GM20000 (cell line): ENCODE results near the gene GOLGA6L10.
"Not testable (repeated sequence)": the region's sequence is repeated elsewhere in the genome, so short reads cannot be mapped to it uniquely, and the experiment has no call there.

ENCODE experiments used
- DNase-seq: peaks from one replicate; pipeline ENCODE4 v3.0.0; 2012; ENCODE audit warnings: low spot score
- TF ChIP-seq, protein P1 (sequence below): IDR thresholded peaks from 2 replicates; pipeline ENCODE4 v1.5.1; 2012; ENCODE audit warnings: mild to moderate bottlenecking, control low read depth; ENCODE audit errors: extremely low read depth, missing control alignments

GOLGA6L10 gene, protein sequence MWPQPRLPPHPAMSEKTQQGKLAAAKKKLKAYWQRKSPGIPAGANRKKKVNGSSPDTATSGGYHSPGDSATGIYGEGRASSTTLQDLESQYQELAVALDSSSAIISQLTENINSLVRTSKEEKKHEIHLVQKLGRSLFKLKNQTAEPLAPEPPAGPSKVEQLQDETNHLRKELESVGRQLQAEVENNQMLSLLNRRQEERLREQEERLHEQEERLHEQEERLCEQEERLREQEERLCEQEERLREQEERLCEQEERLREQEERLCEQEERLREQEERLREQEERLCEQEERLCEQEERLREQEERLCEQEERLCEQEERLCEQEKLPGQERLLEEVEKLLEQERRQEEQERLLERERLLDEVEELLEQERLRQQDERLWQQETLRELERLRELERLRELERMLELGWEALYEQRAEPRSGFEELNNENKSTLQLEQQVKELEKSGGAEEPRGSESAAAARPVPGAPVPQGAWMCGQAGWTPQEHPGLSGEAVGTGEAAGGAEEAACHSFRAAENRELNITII

DNA sequence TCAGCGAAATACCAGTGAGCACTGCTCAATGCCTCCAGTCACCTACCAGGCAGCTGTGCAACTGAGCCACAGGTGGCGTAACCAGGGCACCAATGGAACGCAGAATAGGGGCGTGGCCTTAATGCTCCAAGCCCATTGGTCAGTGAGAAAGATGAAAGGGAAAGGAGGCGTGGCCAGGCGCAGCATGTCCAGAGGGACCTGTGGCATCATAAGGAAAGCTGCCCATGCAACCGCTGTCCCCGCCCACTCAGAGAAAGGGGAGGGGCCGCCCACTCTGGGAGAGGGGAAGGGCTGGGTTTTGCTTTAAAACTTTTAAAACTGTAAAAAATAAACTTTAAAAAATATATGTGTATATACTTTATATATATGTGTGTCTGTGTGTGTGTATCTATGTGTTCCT, at the start of gene GOLGA6L10:
TSS of gene GOLGA6L10 (minus strand) at position 101 of the 400 bp plus-strand sequence. CDS start at position 1, 100 bp downstream.
- not testable (repeated sequence) for DNase-seq

DNA sequence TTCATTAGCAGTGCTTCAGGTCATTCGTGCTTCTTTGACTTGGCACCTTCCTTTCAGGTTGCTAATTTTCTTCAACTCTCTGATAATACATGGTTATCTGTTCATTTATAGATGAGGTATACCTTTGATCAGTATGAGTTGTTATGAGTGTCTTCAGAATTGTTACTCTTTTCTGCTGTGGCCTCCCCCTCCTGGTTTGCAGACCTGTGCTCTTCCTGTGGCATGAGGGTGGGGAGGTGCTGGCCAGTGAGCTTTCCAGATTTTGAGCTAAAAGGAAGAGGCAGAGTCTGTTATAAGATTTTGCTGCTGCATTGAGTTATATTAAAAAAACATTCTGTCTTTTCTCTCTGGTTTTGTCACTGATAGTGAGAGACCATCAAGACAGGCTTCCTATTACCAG, 49.5 kb upstream of the GOLGA6L10 start:
- DNase-seq, result no peak
- TF ChIP-seq, protein P1, sequence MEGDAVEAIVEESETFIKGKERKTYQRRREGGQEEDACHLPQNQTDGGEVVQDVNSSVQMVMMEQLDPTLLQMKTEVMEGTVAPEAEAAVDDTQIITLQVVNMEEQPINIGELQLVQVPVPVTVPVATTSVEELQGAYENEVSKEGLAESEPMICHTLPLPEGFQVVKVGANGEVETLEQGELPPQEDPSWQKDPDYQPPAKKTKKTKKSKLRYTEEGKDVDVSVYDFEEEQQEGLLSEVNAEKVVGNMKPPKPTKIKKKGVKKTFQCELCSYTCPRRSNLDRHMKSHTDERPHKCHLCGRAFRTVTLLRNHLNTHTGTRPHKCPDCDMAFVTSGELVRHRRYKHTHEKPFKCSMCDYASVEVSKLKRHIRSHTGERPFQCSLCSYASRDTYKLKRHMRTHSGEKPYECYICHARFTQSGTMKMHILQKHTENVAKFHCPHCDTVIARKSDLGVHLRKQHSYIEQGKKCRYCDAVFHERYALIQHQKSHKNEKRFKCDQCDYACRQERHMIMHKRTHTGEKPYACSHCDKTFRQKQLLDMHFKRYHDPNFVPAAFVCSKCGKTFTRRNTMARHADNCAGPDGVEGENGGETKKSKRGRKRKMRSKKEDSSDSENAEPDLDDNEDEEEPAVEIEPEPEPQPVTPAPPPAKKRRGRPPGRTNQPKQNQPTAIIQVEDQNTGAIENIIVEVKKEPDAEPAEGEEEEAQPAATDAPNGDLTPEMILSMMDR, result no peak

DNA sequence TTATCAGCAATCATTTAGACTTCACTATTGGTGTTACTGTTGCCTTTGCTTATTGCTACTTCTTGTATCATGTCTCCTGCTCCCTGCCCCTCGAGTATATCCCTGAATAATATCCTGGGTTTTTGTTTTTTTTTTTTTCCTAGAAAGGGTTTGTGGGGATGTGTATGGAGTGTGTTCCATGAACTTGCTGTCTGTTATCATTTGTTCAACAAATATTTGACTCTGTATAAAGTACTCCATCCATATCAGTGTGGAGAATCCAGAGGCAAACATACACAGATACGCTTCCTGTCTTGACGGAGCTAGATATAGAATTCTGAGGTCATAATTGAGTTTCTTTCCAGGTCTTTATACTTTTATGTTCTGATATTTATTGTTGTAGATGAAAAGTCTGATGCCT, 48.5 kb upstream of the GOLGA6L10 start:
- no peak for DNase-seq
- TF ChIP-seq, protein P1, result no peak

DNA sequence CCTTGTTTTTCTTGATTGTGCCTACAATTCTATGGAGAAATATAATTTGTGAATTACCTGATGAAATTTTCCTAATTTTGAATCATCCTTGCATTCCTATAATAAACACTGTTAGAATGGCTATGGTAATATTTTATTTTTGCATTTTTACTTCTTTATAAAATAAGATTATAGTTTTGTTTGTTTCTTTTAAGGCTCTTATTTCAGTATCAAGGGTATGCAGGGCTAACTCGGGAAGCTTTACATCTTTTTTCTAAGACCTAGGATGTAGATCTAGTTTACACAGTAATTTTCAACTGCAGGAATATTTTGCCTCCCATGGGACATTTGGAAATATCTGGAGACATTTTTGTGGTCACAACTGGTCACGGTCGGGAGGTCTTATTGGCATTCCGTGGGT, 46.5 kb upstream of the GOLGA6L10 start:
- not testable (repeated sequence) for DNase-seq

DNA sequence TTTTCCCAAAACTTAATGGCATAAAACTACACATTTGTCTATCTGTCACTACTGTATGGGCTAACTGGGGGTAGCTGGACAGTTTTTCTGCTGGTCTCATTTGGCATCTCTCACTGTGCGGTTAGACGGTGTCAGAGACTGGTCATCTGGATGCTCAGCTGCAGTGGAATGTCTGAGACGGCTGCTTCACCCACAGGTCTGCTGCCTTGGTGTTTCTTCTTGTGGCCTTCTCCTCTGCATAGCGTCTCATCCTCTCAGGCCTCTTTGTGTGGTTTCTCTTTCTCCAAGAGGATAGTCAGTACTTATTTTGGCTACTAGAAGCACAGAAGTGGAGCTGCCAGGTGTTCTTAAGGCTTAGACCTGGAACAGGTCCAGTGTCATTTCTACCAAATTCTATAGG, 44.4 kb upstream of the GOLGA6L10 start:
- DNase-seq, result no peak
- TF ChIP-seq, protein P1, result no peak

DNA sequence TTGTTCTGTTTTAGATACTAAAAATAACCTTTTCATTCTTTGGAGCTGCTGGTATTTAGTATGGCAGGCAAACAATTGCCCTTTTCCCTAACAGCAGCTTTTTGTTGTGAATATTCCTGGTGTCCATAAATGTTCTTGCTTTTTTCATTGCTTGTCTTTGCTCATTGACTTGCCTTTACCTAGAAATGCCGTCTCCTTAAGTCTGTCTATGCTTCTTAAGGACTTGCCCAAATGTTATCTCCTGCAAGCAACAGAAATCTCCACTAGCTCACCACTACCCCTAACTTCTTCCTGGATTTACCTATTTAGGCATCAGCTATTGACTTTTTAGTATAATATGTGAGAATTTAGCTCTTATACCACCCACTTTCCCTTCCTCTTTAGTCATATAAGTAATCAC, 42.8 kb upstream of the GOLGA6L10 start:
- not testable (repeated sequence) for DNase-seq

DNA sequence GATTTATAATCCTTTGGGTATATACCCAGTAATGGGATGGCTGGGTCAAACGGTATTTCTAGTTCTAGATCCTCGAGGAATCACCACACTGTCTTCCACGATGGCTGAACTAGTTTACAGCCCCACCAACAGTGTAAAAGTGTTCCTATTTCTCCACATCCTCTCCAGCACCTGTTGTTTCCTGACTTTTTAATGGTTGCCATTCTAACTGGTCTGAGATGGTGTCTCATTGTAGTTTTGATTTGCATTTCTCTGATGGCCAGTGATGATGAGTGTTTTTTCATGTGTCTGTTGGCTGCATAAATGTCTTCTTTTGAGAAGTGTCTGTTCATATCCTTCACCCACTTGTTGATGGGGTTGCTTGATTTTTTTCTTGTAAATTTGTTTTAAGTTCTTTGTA, 40.9 kb upstream of the GOLGA6L10 start:
- not testable (repeated sequence) for DNase-seq

DNA sequence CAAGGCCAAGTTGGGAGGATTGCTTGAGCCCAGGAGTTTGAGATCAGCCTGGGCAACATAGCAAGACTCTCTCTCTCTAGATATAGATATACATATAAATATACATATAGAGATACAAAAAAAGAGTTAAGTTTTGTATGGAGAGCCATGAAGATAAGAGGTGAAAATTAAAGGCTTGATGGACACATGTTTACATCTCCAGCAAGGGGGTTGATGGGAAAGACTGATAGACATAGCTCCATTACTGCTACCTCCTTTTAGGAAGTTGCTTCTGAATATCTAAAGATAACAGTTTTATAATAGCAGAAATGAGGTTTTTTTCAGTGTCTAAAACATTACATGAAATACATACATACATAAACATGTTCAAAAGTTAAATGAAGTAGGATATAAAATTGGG, 37.9 kb upstream of the GOLGA6L10 start:
- not testable (repeated sequence) for DNase-seq

DNA sequence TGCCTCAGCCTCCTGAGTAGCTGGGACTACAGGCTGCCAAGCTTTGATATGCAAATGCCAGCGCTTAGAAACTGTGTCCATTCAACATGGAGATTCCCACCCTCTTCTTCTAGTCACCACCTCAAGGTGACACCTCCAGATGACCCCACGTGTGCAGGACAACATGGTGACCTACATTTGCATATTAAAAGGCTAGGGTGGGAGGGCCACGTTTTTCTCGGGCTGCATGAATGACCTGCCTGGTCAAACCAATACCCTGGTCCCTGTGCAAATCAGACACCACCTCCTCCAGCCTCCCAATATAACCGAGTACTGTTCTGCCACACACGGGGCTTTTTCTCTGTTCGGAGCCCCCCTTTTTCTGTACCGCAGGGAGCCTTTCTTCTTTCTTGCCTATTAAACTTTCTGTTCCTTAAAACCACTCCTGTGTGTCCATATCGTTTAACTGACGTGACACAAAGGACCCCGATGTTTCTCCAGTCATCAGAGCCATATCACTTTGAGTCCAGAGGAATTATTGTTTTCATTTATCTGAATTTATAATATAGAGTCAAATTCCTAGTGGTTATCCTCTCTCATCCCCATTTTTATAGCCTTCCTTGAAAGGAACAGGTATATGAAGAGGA, 32.2 kb upstream of the GOLGA6L10 start:
- DNase-seq, result peak; percentile 3

DNA sequence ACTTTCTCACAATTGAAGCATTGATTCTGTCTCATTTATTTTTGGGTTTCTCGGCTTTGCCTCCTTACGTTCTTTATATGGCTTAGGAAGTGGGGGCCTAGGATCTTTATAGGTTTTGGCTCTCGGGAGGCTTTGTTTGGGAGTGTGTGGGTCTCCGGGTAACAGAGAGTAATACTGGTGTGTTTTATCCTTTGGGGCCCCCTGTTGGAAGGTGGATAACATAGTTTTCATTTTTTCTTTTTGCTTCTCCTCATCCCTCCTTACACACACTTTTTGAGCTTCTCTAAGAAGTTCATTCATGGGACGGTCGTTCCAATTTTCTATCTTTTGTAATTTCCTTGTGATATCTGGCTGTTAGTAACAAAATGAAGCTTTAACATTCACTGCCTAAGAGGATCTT, 30.3 kb upstream of the GOLGA6L10 start:
- not testable (repeated sequence) for DNase-seq

DNA sequence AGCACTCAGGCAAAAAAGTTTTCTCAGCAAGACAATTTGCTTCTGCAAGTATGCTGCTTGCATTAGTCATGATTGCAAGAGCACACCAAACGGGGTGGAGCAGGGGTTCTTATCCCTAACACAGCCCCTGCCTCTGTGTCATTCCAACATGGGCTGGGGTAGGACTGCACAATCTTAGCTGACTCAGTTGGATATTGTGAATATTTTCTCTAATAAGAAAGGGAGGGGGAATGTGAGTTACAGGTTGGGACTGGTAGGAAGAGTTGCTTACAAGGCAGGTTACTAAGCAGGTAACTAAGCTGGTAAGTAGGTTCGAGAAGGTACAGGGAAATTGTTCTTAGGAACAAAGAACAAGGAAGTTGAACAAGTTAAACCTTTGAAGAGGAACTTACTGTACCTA, 24.4 kb upstream of the GOLGA6L10 start:
- DNase-seq, result not testable (repeated sequence)

DNA sequence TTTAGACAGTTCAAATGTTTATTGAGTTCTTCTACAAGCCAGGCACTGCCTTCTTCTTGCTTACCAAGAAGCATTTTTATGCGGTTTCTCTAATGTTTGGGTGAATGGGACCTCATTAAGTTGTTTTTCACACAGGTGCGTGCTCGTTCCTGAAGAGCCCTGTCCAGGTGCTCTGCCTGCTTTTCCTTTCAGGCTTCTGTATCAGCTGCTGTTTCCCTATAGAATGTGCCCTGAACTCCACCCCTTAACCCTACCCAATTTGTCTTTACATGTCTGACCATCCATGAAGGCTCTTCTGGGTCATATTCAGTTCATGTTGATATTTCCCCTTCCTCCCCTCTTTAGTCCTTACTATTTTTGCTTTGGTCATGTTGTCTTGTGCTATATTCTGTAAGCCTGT, 22.4 kb upstream of the GOLGA6L10 start:
- TF ChIP-seq, protein P1, result no peak
- DNase-seq, result no peak

DNA sequence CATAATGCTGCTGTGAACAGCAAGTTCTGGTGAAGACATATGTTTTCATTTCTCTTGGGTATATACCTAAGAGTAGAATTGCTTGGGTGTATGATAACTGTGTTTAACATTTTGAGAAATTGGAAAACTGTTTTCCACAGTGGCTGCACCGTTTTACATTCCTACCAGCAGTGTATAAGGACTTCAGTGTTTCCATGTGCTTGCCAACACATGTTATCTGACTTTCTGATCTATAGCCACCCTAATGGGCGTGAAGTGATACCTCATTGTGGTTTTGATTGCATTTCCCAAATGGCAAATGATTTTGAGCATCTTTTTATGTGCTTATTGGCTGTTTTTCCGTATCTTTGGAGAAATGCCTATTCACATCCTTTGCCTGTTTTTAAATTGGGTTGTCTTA, 18.5 kb upstream of the GOLGA6L10 start:
- not testable (repeated sequence) for DNase-seq
